Stimulated activated CD8-positive, alpha-beta memory T cell treated with anti-CD3 and anti-CD28 coated beads, Interleukin-12 subunit alpha, Interleukin-12 subunit beta, amount 100 ng/mL, for 4 hours (primary cell): ENCODE measurements around the gene CD300LF.
A peak's percentile ranks its signal among the peaks of the same experiment; 100 is the strongest.

Experiments used
- DNase-seq: peaks from one replicate; pipeline ENCODE4 v3.0.0-alpha.2; 2020; ENCODE audit warnings: low read depth

CD300LF gene

DNA sequence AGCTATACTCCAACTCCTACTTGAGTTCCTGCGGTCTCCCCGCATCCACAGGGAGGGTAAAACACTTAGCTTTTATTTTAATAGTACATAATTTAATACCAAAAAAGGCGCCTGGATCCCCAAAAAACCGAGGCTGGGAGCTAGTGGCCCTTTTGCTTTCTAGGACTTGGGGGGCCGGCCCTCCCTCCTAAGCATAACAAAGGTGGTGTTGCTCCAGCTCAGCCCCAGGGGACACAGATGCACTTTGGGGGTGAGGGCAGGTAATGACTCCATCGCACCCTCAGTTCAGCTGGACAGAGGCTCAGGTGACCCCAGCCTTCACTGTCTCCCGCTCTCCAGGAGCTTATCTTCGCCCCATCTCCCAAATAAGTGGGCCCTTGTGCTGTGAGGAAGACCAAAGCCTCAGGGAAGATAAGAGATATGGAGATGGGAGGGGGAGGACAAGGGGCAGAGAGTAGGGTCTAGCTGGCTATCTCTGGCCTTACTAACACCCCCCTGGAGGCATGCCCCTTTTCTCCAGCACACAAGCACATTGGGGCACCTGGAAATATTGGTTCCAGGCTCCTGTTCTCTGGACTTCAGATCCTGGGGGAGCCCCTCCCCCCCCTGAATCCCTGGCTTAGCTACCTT lies 32.9 kb upstream of the CD300LF start:
- DNase-seq = no peak

DNA sequence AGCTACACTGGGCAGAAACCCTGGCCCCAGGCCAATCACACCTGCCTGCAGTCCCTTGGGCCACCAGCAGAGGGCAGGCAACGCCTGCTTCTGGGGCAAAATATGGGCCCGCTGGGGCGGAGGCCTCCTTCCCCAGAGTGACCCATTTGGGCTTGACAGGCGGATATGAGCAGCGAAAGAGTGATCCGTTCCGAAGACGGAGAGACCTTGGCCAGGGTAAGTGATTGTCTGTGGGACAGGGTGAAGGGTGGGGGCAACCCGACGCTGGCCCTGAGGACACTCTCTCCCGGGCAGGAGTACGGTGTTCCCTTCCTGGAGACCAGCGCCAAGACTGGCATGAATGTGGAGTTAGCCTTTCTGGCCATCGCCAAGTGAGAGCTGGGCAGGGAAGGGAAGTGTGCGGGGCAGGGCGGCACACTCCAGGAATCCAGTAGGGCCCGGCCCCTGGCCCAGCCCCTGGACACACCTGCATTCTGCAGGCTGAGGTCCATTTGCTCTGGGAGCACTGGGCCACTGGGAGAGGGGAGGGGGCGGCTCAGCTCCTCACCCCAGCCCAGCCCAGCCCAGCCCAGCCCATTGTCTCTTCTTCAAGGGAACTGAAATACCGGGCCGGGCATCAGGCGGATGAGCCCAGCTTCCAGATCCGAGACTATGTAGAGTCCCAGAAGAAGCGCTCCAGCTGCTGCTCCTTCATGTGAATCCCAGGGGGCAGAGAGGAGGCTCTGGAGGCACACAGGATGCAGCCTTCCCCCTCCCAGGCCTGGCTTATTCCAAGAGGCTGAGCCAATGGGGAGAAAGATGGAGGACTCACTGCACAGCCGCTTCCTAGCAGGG lies 32.2 kb upstream of the CD300LF start:
- peak; percentile 64 for DNase-seq

GRCh38 chr17:74744349-74744713 lies 31.6 kb upstream of the CD300LF start:
- DNase-seq = no peak

GRCh38 chr17:74743755-74744154 lies 31.0 kb upstream of the CD300LF start:
- no peak for DNase-seq

DNA sequence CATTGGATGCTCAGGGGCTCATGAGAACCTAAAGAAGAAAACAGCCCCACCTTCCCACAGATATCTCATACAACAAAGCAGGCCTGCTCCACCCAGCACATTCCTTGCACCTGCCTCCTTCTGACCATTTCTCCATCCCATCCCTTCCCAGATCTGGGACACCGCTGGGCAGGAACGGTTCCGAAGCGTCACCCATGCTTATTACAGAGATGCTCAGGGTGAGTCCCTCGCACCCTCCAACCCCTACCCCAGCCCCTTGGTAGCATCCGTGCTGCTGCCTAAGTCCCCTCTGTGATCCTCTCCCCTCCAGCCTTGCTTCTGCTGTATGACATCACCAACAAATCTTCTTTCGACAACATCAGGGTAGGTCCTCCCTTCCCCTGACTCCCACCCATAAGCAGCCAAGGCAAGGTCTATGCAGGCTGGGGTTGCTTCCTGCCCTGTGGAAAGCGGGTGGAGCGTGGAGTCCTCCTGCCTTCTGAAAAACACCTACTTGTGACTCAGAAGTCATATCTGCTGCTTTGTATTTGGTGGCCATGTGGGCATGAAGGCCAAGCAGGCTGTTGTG lies 30.3 kb upstream of the CD300LF start:
- no peak for DNase-seq

DNA sequence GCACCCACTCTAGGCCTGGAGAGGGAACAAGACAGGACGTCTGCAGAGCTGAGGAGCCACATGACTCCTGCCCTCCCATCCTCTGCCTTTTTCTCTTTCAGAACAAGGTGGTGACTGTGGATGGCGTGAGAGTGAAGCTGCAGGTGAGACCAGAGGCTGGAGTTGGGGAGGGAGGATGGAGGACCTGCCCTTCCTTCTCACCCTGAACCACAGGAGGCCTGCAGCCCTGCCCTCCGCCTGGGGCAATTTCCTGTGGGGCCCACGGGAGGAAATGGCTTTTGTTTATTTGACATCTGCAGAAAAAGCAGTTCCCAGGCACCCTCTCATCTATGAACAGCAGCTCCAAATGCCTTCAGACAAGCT lies 29.4 kb upstream of the CD300LF start:
- DNase-seq = no peak

- no peak for DNase-seq
Measured at GRCh38 chr17:74740641-74741387, 28.1 kb upstream of the CD300LF start.

DNA sequence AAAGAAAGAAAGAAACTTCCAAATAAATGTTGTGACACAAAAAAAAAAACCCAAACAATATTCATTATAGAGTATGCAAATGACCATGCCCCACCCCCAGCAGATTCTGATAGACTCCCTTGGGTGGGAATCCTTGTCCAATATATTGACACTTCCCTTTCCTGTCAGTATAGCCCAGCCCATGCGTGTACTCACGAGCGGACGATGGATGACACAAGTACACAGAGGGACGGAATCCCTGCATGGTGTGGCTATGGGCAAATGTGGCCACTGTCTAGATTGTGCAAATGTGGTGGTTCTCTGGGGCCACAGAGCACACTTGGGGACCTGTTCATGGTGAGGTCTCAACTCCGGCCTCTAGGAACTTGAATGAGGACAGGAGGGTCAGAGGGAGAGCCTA lies 27.4 kb upstream of the CD300LF start:
- no peak for DNase-seq

- no peak for DNase-seq
Measured at GRCh38 chr17:74739227-74739831, 26.6 kb upstream of the CD300LF start.

DNA sequence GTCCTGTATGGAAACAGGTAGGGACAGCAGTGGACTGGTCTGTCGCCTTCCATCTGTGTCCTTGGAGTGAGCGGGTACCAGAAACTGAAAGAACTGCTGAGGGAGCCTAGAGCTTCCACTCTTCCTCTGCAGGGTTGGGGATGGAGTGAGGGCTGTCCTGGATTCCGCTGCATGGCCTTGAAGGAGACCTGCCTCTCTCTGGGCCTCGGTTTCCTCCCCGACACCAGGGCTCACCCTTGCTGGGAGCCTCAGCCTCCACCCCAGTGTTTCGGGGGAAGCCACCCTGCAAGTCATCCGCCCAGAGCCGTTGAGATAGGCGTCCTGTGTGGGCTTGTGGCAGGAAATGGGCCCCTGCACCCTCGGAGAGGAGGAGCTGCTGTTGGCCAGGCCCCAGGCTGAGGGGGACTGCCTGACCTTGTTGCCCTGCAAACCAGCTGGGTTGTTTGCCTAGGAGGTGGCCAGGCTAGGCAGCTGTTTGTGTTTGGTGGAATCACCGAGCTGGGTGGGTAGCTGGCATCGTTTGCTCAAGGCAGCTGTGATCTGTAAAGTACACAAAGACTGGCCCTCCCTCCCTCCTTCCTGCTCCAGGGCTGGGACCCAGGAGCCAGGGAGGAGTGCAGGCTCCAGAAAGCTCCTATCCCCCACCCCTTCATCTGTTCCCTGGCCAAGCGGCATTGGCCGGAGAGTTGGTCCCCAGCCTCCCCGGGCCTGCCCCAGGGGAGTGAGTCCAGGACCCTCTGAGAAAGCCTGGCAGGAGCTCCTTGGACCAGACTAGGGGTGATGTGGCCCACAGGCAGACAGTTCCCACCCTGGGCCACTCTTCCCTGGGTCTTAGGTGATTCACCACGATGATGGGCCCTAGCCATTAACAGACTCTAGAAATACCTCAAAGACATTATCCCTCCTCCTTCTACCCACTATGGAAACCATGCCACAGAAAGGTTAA lies 25.6 kb upstream of the CD300LF start:
- DNase-seq = peak; percentile 67

- no peak for DNase-seq
Measured at GRCh38 chr17:74737299-74738050, 24.8 kb upstream of the CD300LF start.

DNA sequence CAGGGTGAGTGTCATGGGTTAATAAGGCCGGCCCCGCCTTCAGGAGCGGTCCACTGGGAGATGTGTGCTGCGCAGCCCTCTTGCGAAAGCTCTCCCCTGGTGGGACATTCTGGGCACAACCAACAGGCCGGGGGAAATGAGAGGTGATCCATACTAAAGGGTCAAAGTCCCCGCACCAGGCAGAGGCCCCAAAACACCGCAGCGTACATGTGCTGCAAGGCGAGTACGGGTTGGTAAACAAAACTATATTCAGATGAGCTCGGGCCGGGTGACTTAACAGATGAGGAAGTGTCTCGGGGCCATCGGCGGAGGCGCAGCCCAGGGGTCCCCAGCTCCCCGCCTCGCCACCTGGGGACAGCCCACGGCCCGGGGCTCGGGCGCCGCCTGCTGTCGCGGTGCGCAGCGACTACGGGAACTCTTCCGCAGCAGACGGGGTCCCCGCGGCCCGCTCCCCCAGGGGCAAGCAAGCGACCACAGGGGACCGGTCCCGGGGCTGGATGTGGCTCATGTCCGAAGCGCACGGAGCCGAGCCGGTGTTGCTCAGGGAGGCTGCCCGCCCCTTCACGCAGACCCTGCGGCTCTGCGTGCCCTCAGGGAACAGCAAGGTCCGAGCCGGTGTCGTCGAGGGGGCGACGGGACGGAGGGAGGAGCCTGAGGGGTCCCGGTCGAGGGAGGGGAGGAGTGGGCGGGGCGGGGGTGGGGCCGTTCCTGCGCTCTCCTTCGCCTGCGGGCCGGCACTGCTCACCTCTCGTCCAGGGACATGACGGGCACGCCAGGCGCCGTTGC lies 24.0 kb upstream of the CD300LF start, which contains the start of gene RAB37:
Gene RAB37, plus strand, starts transcription at position 744 of the 786 bp plus-strand sequence. Its CDS starts 17 bp downstream, at position 761.
- peak; percentile 38 for DNase-seq

GRCh38 chr17:74734256-74734655 lies 21.5 kb upstream of the CD300LF start:
- DNase-seq = no peak

DNA sequence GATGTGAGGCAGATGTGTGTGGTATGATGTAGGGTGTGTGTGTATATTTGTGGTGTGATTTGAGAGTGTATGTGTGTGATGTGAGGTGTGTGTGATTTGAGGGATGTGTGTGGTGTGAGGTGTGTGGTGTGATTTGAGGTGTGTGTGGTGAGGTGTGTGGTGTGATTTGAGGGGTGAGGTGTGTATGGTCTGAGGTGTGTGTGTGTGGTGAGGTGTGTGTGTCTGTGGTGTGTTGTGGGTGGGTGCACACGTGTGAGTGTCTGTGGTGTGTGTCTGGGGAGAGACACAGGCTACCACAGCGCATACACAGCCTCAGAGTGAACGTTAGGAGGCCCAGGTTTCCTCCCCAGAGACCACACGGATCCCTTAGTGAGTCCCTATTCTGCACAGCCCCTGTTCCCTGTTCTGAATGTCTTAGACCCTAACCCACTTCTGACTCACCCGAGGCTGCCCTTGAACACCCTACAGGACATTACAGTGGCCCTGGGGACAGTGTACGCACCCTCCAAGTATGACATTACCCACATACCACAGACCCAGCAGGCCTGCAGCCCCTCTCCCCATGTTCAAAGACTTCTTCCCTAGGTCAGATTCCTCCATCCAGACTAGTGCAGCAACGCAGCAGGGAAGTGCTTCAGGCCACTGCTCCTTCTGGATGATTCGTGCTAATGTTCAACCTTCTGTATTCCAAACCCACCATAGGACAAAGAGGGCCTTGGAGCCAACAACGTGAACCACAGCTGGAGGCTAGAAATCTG lies 20.8 kb upstream of the CD300LF start:
- DNase-seq = no peak

DNA sequence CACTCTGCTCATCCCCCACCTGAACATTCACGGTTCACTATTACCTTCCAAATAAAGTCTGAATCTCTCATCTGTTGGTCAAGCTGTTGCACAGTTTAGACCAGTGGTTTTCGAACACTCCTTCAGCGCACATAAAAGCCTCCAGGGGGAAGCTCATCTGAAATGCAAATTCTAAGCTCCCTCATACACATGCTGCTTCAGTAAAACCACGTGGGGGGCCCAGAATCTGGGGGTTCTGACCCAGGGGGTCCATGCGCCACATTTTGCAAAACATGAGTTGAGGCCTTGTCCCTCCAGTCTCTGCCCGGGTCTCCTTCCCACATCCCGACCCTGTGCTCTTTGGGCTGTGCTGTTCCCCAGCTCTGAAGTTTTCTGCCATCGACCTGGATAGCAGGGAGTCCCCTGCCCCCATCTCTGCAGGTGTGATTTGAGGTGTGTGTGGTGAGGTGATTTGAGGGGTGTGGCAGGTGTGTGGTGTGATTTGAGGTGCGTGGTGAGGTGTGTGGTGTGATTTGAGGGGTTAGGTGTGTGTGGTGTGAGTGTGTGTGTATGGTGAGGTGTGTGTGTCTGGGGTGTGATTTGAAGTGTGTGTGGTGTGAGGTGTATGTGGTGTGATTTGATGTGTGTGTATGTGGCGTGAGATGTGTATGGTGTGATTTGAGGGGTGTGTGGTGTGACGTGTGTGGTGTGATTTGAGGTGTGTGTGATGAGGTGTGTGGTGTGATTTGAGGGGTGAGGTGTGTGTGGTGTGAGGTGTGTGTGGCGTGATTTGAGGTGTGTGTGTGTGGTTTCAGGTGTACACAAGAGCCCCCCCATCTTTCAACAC lies 19.5 kb upstream of the CD300LF start:
- no peak for DNase-seq

DNA sequence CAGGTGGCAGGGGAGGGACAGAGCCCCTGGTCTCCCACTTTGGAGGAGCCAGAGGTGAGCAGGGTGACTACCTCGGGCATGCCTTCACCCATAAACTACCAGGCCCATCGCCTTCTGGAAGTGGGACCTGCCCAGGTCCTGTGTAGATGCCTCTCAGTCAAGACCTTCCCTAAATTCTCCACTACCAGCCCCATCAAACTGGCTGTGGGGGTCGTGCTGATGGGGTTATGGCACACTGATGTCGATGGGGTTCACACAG lies 18.6 kb upstream of the CD300LF start:
- no peak for DNase-seq

- DNase-seq = peak; percentile 52
Measured at GRCh38 chr17:74730491-74731346, 18.0 kb upstream of the CD300LF start.
